WERI-Rb-1 (cell line): Measurements from ENCODE around the gene COBL.

ENCODE experiments used
- DNase-seq: peaks from one replicate; pipeline ENCODE4 v3.0.0-alpha.2; 2020
- H3K27ac ChIP-seq: fragments of 250-450 bp; sonication (Bioruptor Pico); 2 replicates; pipeline ENCODE4 v1.5.1; 2020; ENCODE audit warnings: mild to moderate bottlenecking, moderate library complexity
- H3K27me3 ChIP-seq: fragments of 250-450 bp; sonication (Bioruptor Pico); 2 replicates; pipeline ENCODE4 v1.5.1; 2021; ENCODE audit warnings: mild to moderate bottlenecking, low read depth, moderate library complexity; ENCODE audit not compliant: insufficient read depth, severe bottlenecking
- H3K36me3 ChIP-seq: fragments of 250-450 bp; sonication (Bioruptor Pico); 2 replicates; pipeline ENCODE4 v1.5.1; 2020; ENCODE audit warnings: mild to moderate bottlenecking, moderate library complexity
- H3K4me3 ChIP-seq: 2 replicates; pipeline ENCODE4 v1.5.1; 2011; ENCODE audit warnings: low read depth, mild to moderate bottlenecking, control low read depth, low read length
- H3K9me3 ChIP-seq: fragments of 250-450 bp; sonication (Bioruptor Pico); 2 replicates; pipeline ENCODE4 v1.5.1; 2021; ENCODE audit warnings: mild to moderate bottlenecking, moderate library complexity; ENCODE audit not compliant: severe bottlenecking
- CTCF ChIP-seq: IDR thresholded peaks from 2 replicates; pipeline ENCODE4 v1.5.1; 2011; ENCODE audit warnings: low read depth, mild to moderate bottlenecking, control low read depth, inconsistent platforms, low read length

Gene COBL

GRCh38 chr7:51256916-51257315 is 59.7 kb downstream of the COBL start:
- Histone ChIP-seq H3K27ac (no peak overlapping the region), H3K9me3 (no peaks in the 10 kb centered on the region), H3K27me3 (no peaks in the 10 kb centered on the region), H3K4me3 (no peak overlapping the region), H3K36me3 (no peaks in the 10 kb centered on the region)
- TF ChIP-seq CTCF: no peak
- no peak for DNase-seq

GRCh38 chr7:51256209-51256781 is 60.3 kb downstream of the COBL start:
- TF ChIP-seq CTCF: no peak
- Histone ChIP-seq H3K36me3 (no peaks in the 10 kb centered on the region), H3K27ac (no peak overlapping the region), H3K4me3 (no peak overlapping the region), H3K9me3 (no peaks in the 10 kb centered on the region), H3K27me3 (no peaks in the 10 kb centered on the region)
- DNase-seq: no peak

- Histone ChIP-seq H3K27me3 (no peaks in the 10 kb centered on the region), H3K36me3 (no peaks in the 10 kb centered on the region), H3K27ac (no peak overlapping the region), H3K9me3 (no peaks in the 10 kb centered on the region), H3K4me3 (no peak overlapping the region)
- no peak for DNase-seq
- TF ChIP-seq CTCF: no peak
These were observed 60.9 kb downstream of the COBL start for GRCh38 chr7:51255536-51256208.

GRCh38 chr7:51255036-51255435 is 61.6 kb downstream of the COBL start:
- H3K27ac ChIP-seq: no peak overlapping the region

GRCh38 chr7:51253157-51253556 is 63.5 kb downstream of the COBL start:
- TF ChIP-seq CTCF: peak; percentile 13; the same call in 1 of the 2 replicates
- no peaks in the 10 kb centered on the region for H3K9me3 ChIP-seq
- no peak overlapping the region for H3K27ac ChIP-seq
- H3K27me3 ChIP-seq: no peaks in the 10 kb centered on the region
- no peaks in the 10 kb centered on the region for H3K36me3 ChIP-seq
- peak; percentile 40 for DNase-seq
- H3K4me3 ChIP-seq: no peak overlapping the region

More at GRCh38 chr7:51255036-51255435, 61.6 kb downstream of the COBL start:
- no peaks in the 10 kb centered on the region for H3K36me3 ChIP-seq
- no peaks in the 10 kb centered on the region for H3K27me3 ChIP-seq
- no peak for DNase-seq
- H3K4me3 ChIP-seq: no peak overlapping the region
- no peak for TF ChIP-seq CTCF
- no peaks in the 10 kb centered on the region for H3K9me3 ChIP-seq

- Histone ChIP-seq H3K27me3 (no peaks in the 10 kb centered on the region), H3K36me3 (no peaks in the 10 kb centered on the region), H3K4me3 (no peak overlapping the region), H3K9me3 (no peaks in the 10 kb centered on the region), H3K27ac (no peak overlapping the region)
- DNase-seq: no peak
- TF ChIP-seq CTCF: no peak
These were observed 65.3 kb downstream of the COBL start for GRCh38 chr7:51251290-51251689.
